Cortex of kidney (tissue), 1 donor: ENCODE data around the gene SOHLH2.

Experiments
- DNase-seq: peaks from one replicate; lab custom pipeline; 2025; lab: John Stamatoyannopoulos, UW

SOHLH2 gene, protein sequence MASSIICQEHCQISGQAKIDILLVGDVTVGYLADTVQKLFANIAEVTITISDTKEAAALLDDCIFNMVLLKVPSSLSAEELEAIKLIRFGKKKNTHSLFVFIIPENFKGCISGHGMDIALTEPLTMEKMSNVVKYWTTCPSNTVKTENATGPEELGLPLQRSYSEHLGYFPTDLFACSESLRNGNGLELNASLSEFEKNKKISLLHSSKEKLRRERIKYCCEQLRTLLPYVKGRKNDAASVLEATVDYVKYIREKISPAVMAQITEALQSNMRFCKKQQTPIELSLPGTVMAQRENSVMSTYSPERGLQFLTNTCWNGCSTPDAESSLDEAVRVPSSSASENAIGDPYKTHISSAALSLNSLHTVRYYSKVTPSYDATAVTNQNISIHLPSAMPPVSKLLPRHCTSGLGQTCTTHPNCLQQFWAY

DNA sequence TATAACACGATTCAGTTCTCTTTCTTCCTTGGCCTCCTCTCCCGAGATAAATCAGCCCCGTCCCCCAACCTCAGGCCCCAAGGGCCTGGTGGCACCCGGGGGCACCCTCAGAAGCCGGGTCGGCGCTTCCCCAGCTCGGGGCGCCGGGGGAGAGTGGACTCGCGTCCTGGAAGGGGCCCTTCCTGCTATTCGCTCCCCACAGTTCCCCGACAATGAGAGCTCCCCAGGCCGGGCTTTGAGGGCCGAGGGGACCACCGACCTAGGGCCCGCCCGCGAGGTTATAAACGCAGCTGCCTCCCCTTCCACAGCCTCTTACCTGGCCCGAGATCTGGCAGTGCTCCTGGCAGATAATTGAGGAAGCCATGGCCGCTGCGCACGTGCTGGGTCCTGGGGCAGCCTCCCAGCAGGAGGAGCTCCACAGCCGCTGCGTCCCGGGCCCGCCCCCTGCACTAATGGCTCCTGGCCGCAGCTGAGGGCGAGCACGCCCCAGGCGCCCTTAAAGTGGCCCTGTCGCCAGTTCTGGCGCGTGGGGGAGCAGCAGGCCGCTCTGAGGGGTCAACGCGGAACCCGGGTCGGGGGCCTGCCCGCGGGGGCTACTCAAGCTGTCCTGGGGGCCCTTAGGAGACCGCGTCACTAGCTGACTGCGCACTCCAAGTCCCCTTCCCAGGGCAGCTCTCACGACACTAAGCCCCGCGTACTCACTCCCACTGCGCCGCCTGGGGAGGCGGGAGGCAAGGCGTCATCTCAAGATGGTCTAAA, at the start of gene SOHLH2:
TSS of gene SOHLH2 (minus strand) at position 394 of the 759 bp plus-strand sequence. CDS start at position 364, 30 bp downstream.
- no peak for DNase-seq

DNA sequence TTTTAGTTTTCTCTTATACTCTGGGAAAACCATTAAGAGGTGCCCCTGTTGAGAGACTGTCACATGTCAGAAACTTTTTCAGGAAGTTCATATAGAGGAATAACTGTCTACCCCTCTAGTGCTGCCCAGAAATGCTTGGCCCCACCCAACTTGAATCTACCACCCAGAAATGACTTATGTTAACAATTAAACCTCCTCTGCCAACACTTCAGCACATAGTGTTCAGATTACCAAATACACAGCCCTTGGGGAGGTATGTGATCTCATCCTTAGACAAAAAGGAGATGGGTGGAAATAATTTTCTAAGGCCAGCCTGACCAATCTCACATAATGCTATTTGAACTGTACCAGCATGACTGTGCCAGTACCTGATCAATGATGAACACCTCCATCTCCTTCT, 47.6 kb upstream of the SOHLH2 start:
- DNase-seq = no peak

DNA sequence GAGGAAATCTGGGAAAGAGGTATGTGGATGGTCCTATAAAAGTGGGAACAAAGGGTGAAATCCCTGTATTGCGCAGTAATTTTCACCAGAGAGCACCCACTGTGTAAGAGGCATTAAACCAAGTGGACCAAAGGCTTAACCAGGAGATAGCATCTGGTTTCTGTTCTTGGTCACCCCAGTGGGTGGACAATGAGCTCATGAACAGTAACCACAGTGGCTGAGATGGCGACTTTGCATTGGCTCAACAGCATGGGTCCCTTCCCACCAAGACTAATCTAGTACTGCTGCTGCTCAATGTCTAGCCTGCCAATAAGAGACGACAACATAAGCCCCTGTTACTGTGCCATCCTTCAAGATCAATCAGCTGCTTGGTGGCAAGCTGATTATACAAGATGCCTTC, 46.7 kb upstream of the SOHLH2 start:
- DNase-seq = no peak

DNA sequence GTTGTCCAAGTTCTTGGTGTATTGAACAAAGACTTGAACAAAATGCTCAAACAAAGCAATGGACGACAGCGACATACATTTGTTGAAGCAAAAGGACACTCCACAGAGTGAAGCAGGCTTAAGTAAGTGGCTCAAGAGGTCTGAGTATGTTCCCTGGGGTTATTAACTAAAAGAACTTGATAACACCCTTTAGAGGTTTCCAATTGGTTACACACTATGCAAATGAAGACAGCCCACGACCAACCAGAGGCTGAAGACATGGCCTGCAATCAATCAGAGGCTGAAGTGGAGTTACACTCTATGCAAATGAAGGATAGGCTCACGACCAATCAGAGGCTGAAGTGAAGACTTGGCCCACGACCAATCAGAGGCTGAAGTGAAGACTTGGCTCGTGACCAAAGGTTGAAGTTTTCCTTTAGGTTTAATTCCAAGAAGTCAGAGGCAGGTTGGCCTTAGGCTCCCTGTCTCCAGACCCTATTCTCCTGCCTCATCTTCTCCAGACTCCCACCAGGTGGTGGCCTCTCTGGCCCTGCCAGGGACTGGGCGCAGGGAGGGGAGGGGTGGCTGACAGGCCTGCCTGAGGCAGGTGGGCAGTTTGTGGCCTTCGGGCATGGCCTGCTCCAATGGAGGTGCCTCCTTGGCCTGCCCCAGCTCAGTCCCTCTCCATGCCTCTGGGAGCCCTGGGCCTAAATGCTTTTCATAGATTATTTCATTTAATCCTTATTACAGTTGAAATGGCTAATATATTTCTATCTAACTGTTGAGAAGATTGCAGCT, 45.2 kb upstream of the SOHLH2 start:
- no peak for DNase-seq

DNA sequence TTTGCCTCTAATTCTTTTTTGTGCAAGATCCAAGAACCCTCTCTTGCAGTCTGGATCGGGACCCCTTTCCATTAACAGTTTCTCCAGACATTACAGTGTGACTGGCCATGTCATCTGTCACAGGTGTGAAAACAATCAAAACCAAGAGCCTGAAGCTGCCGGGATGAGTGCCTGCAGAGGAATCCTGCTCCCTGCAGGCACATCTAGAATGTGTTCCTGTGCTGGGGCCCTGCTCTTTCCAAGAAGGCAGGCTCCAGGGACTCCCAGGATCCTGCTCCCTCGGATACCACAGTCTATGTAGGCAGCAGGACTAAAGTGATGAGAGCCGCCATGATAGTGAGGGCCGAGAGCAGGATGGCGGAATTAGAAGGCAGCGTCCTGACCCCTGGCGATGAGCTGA, 44.5 kb upstream of the SOHLH2 start:
- DNase-seq = no peak

DNA sequence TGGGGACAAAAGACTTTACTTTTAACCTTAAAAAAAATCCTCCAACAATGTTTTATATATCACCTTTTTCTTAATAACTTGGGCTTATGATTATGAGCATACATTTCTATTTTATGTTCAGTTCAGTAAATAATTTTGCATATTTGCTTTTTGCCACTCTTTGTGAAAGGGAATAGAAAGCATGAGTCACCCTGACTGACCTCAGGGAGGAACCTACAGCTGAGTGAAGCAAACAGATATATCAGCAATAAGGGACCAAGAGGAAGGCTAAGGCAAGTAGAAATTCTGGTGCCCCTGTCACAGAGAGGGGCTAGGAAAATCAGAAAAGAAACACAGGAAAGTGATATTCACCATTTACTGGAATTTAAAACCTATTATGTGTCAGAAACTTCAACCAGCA, 37.2 kb upstream of the SOHLH2 start:
- DNase-seq = no peak

DNA sequence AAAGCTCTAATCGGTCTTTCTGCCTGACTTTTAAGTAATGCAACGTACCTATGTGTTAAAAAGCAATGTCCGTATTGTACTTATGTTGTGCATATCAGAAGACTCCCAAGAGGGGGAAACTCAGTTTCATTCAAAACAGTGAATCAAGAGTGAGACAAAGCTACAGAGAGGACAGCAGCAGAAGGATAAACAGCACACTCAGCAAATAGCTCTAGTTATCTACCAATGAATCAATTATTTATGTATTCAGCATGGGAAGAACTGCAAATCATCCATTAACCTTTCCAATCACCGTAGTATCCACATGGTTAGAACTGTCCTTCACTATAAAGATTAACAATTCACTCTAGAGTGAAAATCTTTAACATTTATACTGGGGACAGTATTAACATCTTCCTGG, 36.7 kb upstream of the SOHLH2 start:
- no peak for DNase-seq

DNA sequence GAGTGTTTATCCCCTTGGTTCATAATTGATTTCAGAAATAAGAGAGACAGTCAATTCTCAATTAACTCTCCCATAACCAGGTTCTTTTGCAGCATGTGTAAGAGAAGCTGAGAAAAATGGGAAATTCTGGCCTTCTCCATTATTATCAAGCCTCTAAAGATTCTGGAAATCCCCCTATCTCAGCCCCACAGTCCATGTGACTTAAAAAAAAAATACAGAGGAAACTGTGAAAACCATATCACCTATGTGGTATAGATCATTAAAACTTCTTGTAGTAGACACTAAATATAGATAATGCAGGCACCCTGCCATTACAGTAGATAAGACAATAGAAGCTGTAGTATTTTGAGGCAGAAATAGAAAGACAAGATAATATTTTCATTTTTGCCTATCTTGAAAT, 34.3 kb upstream of the SOHLH2 start:
- DNase-seq = no peak

DNA sequence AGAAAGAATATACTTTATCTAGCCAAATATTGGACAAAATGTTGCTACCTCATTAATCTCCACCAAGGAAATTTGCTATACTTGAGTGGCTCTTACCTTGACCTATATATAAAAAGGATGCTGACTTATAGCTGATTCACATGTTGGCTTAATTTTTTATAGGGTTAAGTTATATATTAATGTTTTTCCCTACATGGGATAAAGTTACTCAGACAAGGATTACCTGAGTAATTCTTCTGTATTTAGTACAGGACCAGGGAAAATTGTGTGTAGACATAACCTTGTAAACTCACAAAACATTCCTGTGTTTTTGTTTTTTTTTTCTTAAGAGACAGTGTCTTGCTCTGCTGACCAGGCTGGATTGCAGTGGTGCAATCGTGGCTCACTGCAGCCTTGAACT, 30.6 kb upstream of the SOHLH2 start:
- no peak for DNase-seq

DNA sequence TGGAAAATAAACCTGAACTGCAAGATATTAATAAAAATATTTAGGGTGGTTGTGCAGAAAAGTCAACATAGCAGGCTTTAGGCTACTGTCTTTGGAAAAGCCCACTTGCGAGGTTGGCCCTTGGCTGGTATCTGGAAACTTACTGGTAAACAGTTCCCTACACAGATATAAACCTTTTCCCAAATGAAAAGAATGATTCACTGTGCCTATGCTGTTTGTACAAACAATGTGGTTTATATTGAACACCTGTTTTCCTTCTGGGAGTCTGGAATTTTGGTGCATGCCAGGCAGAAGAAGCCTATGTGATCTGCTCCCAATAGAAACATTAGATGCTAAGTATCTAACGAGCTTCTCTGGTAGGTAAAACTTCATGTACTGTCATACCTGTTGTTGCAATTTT, 29.7 kb upstream of the SOHLH2 start:
- no peak for DNase-seq

DNA sequence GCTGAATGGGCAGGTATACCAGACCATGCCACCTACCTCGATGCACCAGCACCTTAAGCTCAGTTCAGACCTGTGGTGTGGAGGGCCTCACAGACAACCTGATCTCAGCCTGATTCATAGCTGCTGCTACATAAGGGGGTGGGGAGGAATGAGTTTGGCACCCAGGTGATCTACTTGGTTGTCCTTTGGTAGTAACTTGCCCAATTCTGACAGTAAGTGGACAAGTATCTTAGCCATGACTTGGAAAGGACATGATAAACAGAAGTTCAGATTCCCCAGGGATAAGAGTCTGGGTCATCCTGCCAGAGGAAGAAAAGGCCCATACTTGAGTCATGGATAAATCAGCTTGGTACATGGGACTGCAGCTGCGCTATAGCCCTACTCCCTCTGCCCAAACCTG, 28.4 kb upstream of the SOHLH2 start:
- DNase-seq = no peak

DNA sequence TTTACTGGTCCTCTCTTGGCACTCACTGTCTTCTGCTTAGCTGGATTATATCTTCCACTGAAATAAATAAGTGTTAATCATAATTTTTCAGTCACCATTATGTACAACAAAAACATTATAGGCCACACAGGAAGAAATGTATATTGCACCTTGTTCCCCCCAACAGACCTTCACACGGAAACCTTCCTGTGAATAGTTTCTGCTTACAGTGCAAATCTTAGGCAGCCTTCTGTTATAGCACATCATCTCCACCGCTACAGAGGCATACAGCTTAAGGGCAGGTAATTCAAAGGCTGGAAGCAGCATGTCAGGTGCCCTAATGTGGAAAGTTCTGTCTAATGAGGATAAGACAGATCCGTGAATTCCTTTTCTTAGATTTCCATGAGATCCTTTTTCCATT, 16.9 kb upstream of the SOHLH2 start:
- no peak for DNase-seq

DNA sequence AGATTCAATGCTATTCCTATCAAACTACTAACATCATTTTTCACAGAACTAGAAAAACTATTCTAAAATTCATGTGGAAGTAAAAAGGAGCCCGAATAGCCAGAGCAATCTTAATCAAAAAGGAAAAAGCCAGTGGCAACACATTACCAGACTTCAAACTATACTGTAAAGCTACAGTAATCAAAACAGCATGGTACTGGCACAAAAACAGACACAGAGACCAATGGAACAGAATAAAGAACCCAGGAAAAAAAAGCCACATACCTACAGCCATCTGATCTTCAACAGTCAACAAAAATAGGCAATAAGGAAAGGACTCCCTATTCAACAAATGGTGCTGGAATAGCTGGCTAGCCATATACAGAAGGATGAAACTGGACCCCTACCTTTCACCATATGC, 10.4 kb upstream of the SOHLH2 start:
- no peak for DNase-seq

DNA sequence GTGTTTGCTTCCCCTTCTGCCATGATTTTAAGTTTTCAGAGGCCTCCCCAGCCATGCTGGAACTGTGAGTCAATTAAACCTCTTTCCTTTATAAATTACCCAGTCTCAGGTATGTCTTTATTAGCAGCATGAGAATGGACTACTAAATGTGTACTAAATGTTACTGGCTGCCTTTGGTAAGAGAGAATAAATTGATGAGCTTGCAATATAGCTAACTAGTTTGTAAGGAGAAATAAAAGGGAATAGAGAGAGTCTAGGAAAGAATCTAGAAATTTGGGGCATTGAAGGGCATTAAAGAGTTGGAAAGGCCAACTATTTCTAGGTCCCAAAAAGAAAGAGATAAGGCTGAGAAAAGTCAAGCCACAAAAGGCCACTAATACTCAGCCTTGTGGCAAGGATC, 5.5 kb upstream of the SOHLH2 start:
- DNase-seq = no peak

DNA sequence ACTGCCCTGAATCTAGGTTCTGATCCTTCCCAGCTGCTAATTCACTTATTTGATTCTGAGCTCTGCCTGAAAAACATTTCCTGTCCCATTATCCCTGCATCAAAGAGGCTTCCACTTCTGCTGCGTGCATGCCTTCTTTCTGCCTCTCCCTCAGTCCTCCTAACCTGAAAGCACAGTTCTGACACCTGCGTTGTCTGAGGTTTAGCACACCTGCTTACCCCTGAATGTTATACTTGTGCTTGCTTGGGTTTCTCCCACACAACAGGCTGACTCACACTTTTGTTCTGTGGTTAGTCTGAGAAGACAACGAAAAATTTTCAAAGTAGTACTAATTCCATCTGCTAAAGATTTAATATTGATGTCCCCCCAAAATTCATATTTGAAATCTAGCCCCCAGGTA, 3.1 kb upstream of the SOHLH2 start:
- no peak for DNase-seq

DNA sequence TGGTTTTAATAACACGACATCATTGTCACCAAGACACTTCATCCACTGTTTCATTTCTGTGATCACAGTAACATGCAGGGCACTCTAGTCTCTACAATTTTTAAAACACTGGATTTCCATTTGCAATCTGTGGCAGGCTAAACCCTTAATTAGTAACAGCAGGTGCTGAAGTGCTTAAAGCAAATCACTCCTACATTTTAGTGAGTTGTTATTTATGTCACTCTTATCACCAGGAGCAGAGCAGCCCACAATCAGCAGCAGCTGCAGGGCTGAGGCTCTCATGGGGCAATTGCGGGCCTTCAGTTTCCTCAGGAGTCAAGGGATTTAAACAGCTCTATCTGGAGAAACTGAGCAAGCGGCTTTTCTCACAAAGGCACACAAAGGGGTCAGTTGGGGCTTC, 1.6 kb downstream of the SOHLH2 start:
- DNase-seq = no peak

DNA sequence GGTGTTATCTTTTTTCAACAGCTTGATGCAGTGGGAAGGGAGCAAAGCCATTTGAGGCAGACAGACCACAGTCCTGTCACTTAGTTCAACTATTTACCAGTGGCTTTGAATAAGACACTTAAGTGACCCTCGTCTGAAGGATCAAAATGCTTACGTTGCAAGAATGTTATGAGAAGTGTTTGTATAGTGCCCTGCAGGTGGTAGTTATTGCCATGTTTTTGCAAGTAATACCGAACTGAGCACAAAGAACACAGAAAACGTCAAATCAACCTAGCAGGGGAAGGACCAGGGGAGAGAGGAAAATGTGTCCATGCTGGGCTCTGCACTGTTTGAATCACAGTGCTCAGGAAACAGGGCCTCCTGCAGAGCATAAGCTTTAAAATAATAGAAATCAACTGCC, 2.8 kb downstream of the SOHLH2 start:
- no peak for DNase-seq

DNA sequence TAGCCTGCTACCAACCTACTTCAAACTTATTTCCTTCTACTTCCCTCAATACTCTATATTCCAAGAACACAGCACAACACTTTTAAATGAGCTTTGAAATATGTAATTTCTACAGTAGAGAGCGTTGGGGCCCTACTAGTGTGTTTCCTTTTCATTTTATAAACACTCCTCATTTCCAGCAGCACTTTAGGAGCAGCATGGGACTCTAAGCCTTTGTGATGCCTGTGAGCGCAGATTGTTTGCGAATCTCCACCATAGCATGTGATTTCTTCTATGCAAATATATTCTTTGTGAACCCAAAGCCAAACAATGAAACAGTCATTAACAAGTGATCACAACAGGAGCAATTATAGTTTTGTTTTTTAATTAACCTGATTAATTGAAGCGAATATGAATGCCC, 3.6 kb downstream of the SOHLH2 start:
- DNase-seq = no peak

DNA sequence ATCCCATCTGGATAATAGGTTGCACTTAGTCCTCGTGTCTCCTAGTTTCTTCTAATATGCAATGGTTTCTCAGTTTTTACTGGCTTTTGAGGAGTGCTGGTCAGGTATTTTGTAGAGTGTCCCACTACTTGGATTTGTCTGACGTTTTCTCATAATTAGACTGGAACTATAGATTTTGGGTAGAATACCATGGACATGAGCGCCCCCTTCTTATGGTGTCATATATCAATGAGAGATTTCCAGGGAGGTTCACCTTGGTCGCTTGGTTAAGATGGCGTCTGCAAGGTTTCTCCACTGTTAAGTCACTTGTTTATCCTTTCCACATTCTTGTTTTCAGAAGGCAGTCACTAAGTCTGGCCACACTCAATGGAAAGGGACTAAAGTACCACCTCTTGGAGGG, 6.7 kb downstream of the SOHLH2 start:
- DNase-seq = no peak

DNA sequence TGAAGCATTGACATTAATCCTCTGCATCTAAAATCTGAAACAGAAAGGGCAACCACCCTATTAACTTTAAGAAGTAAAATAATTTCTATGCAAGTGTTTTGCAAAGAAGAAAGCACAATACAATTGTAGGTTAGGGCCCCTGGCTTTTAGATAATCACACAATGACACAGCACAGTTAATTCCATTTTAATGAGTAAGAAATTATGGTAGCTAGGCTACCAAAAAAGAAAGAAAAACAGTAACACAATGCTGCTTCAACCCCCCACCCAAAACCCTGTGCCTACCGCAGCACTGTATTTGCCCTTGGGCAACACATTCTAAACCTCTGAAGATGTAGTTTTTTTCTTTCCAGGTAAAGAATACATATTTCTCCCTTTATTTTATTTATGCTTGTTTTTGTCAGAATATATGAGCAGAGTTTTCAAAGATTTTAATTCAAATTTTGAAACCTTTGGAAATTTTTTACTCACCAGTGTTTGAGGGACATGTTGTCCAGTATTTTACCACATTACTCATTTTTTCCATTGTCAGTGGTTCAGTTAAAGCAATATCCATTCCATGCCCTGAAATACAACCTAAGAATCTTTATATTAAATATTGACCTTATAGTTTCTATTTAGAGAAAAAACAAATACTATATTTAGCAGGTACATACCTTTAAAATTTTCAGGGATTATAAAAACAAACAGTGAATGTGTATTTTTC, 21.1 kb downstream of the SOHLH2 start:
- DNase-seq = no peak

DNA sequence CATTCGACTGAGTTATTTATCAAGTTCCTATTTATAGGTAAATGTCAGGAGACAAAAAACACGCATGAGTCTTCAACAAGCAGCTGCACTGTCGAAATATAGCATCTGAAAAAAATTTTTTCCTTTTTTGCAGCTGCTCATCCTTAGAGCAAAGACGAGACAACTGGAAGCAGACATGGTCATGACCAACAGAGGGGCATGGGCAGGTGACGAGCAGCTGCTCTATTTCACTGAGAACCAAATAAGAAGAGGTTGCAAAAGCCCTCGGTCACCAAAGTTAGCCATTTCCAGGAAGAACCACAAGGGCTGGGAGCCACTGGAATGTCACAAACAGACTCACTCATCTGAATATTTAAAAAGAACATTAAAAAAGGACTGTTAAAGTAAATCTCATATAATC, 22.2 kb downstream of the SOHLH2 start:
- DNase-seq = no peak

DNA sequence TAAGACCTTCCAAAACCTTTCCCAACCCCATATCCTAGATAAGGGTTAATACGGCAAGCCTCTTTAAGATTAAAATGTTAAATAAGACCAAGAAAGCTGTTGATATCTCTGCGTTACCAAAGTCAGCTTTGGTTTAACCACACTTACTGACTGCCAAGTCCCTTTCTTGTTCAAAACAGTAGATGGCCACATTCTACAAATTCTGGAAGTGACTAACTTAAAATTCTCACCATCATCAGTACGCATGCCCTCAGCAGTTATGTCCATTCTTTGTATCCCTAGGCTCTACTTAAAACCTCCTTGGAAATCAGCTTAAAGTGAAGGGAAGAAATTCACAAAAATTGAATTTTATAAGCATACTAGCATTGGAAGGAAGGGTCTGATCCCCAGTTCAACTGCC, 23.6 kb downstream of the SOHLH2 start:
- DNase-seq = no peak
